GM19351 (cell line): Measurements from ENCODE around the gene ST7L.

Source experiments
- ATAC-seq: cut with Tn5 transposase; IDR thresholded peaks from one replicate; pipeline ENCODE4 v1.9.1; 2021; ENCODE audit warnings: mild to moderate bottlenecking, moderate library complexity; ENCODE audit not compliant: unreplicated experiment

Gene ST7L

GRCh38 chr1:112619518-112620376 is 806 bp upstream of the ST7L start, which contains the start of gene CAPZA1:
CAPZA1 (plus strand) TSS chr1:112619832; CDS start chr1:112619845, 13 bp downstream.
- peak; percentile 81 for ATAC-seq

GRCh38 chr1:112618114-112618720 is 724 bp downstream of the ST7L start:
- no peak for ATAC-seq

GRCh38 chr1:112614460-112615065 is 4.4 kb downstream of the ST7L start:
- ATAC-seq = no peak

GRCh38 chr1:112605633-112606327 is 13.2 kb downstream of the ST7L start:
- ATAC-seq = no peak

- ATAC-seq = no peak
These were observed 15.4 kb downstream of the ST7L start for GRCh38 chr1:112603541-112603940.

- no peak for ATAC-seq
These were observed 15.9 kb downstream of the ST7L start for GRCh38 chr1:112603012-112603411.

GRCh38 chr1:112599477-112599876 is 19.5 kb downstream of the ST7L start:
- no peak for ATAC-seq

GRCh38 chr1:112594208-112594876 is 24.6 kb downstream of the ST7L start:
- ATAC-seq = no peak

GRCh38 chr1:112589766-112590165 is 29.2 kb downstream of the ST7L start:
- ATAC-seq = no peak

GRCh38 chr1:112583366-112583765 is 35.6 kb downstream of the ST7L start:
- ATAC-seq = no peak

- ATAC-seq = no peak
These were observed 37.3 kb downstream of the ST7L start for GRCh38 chr1:112581586-112582192.

- no peak for ATAC-seq
These were observed 39.0 kb downstream of the ST7L start for GRCh38 chr1:112579801-112580510.

GRCh38 chr1:112576240-112576639 is 42.7 kb downstream of the ST7L start:
- ATAC-seq = no peak

- ATAC-seq = no peak
These were observed 43.7 kb downstream of the ST7L start for GRCh38 chr1:112575154-112575804.

GRCh38 chr1:112565800-112566199 is 53.1 kb downstream of the ST7L start:
- no peak for ATAC-seq

- ATAC-seq = no peak
These were observed 54.9 kb downstream of the ST7L start for GRCh38 chr1:112564081-112564480.

GRCh38 chr1:112563341-112563740 is 55.6 kb downstream of the ST7L start:
- no peak for ATAC-seq

GRCh38 chr1:112558634-112559033 is 60.3 kb downstream of the ST7L start:
- no peak for ATAC-seq

- no peak for ATAC-seq
These were observed 61.6 kb downstream of the ST7L start for GRCh38 chr1:112557385-112557784.
